Stimulated activated naive CD8-positive, alpha-beta T cell treated with anti-CD3 and anti-CD28 coated beads, Interleukin-15, Interleukin-2, amounts not matched to agents 100 ng/mL and 50 ng/mL, for 24 hours (primary cell): ENCODE measurements around the gene AKR1C2.
"Not testable (repeated sequence)": the region's sequence is repeated elsewhere in the genome, so short reads cannot be mapped to it uniquely, and the experiment has no call there.

Source experiments
- H3K27ac Mint-ChIP-seq: one replicate; pipeline ENCODE4 v1.8.0; 2021; ENCODE audit warnings: mild to moderate bottlenecking, mixed read lengths
- H3K27me3 Mint-ChIP-seq: one replicate; pipeline ENCODE4 v1.8.0; 2021; ENCODE audit warnings: mixed read lengths
- H3K36me3 Mint-ChIP-seq: one replicate; pipeline ENCODE4 v1.8.0; 2021; ENCODE audit warnings: low read depth, mixed read lengths
- H3K4me1 Mint-ChIP-seq: one replicate; pipeline ENCODE4 v1.8.0; 2021; ENCODE audit warnings: low read depth, mixed read lengths
- H3K4me3 Mint-ChIP-seq: one replicate; pipeline ENCODE4 v1.8.0; 2021; ENCODE audit warnings: mild to moderate bottlenecking, mixed read lengths
- H3K9me3 Mint-ChIP-seq: one replicate; pipeline ENCODE4 v1.8.0; 2021; ENCODE audit warnings: mixed read lengths

Gene AKR1C2

GRCh38 chr10:4984223-4984622 is 19.4 kb downstream of the AKR1C2 start:
- Mint-ChIP-seq H3K27ac (no peak overlapping the region), H3K36me3 (no peaks in the 10 kb centered on the region), H3K27me3 (peaks cover 7% of the 10 kb centered on the region), H3K4me3 (no peak overlapping the region), H3K4me1 (no peaks in the 10 kb centered on the region), H3K9me3 (no peaks in the 10 kb centered on the region)

- no peaks in the 10 kb centered on the region for H3K9me3 Mint-ChIP-seq
- peaks cover 7% of the 10 kb centered on the region for H3K27me3 Mint-ChIP-seq
- H3K27ac Mint-ChIP-seq: no peak overlapping the region
- no peak overlapping the region for H3K4me3 Mint-ChIP-seq
- no peaks in the 10 kb centered on the region for H3K4me1 Mint-ChIP-seq
- no peaks in the 10 kb centered on the region for H3K36me3 Mint-ChIP-seq
Observed at GRCh38 chr10:4983615-4984216, 19.9 kb downstream of the AKR1C2 start.

DNA sequence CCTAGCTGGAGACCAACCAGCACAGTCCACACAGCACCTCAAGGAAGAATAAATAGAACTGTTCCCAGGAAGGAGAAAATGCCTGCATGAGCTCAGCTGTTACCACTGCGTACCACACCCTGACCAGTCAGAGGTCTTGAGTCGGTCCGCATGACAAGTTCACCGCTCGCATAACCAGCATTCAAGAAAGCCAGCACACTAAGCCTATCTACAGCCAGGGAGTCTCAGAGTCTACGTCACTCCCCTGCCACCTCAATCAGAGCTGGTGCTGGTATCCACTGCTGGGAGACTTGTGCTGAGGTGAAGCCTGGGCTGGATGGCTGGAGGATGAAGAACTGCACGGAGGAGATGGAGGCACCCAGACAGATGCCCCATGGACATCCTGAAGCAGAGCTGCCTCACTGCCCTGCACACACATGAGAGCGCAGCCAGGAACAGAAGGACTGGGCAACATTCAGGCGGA is 20.9 kb downstream of the AKR1C2 start:
- H3K36me3 Mint-ChIP-seq: no peaks in the 10 kb centered on the region
- H3K4me1 Mint-ChIP-seq: no peaks in the 10 kb centered on the region
- H3K27me3 Mint-ChIP-seq: peaks cover 7% of the 10 kb centered on the region
- no peak overlapping the region for H3K27ac Mint-ChIP-seq
- no peak overlapping the region for H3K4me3 Mint-ChIP-seq
- H3K9me3 Mint-ChIP-seq: no peaks in the 10 kb centered on the region

DNA sequence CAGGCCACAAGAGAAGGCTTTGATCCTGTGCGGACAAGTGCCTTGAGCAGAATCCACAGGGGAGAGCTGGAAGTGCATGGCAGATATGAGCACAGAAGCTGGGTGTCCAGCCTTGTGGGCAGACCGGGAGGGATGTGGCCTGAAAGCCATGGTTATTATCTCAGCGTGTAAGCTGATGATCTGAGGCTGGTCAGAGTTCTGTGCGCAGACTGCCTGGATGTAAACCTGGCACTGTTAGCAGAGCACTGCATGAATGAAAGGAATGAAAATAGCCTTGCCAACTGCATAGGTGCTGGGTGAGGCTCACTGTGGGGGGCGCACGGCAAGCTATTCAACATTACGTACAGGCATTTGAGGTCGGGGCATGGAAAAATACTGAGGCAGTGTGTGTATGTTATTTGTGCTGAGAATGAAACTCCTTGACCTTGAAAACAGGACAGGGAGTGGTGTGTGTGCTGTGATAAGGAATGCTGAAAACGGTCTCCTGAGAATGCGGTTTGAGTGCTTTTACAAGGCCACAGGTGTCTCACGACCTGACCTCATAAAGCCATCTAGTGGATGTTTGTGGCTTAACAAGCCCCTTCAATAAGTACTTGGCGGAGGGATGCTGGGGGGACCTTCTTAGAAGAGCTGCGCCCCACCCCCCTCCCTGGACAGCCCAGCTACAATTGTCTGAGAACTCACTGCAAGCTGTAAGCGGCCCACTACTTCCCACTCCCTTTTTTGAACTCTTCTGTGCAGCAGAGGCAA is 21.8 kb downstream of the AKR1C2 start:
- Mint-ChIP-seq H3K4me1 (no peaks in the 10 kb centered on the region), H3K36me3 (no peaks in the 10 kb centered on the region), H3K27ac (no peak overlapping the region), H3K9me3 (no peaks in the 10 kb centered on the region), H3K4me3 (no peak overlapping the region), H3K27me3 (peaks cover 7% of the 10 kb centered on the region)

- H3K27ac Mint-ChIP-seq: no peak overlapping the region
Observed at GRCh38 chr10:4980793-4981192, 22.9 kb downstream of the AKR1C2 start.

GRCh38 chr10:4978870-4979269 is 24.8 kb downstream of the AKR1C2 start:
- no peaks in the 10 kb centered on the region for H3K9me3 Mint-ChIP-seq
- peaks cover 7% of the 10 kb centered on the region for H3K27me3 Mint-ChIP-seq
- H3K36me3 Mint-ChIP-seq: no peaks in the 10 kb centered on the region
- no peak overlapping the region for H3K27ac Mint-ChIP-seq
- no peaks in the 10 kb centered on the region for H3K4me1 Mint-ChIP-seq
- H3K4me3 Mint-ChIP-seq: no peak overlapping the region

More at GRCh38 chr10:4980793-4981192, 22.9 kb downstream of the AKR1C2 start:
- Mint-ChIP-seq H3K27me3 (peaks cover 7% of the 10 kb centered on the region), H3K36me3 (no peaks in the 10 kb centered on the region), H3K9me3 (no peaks in the 10 kb centered on the region), H3K4me3 (no peak overlapping the region), H3K4me1 (no peaks in the 10 kb centered on the region)

- no peak overlapping the region for H3K27ac Mint-ChIP-seq
- no peak overlapping the region for H3K4me3 Mint-ChIP-seq
- no peaks in the 10 kb centered on the region for H3K9me3 Mint-ChIP-seq
- peaks cover 6% of the 10 kb centered on the region for H3K27me3 Mint-ChIP-seq
- no peaks in the 10 kb centered on the region for H3K4me1 Mint-ChIP-seq
- H3K36me3 Mint-ChIP-seq: no peaks in the 10 kb centered on the region
Observed at GRCh38 chr10:4977025-4977424, 26.6 kb downstream of the AKR1C2 start.

DNA sequence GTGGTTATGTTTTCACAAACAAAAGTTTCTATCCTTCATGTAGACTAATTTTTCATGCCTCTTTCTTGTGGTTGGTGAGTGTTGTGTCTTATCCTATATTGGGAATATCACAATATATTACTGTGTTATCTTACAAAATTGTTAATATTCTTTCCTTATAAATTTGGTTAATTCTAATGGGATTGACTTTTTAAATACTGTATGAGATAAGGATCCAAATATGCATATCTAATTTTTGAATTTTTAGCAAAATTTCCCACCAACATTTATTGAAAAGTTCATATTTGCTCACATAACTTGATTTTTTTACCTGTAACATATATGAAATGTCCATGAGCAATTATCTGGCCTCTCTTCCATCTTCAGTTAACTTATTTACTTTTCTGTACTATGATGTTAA is 29.3 kb downstream of the AKR1C2 start:
- not testable (repeated sequence) for H3K27me3 Mint-ChIP-seq, H3K9me3 Mint-ChIP-seq, H3K36me3 Mint-ChIP-seq, H3K4me1 Mint-ChIP-seq, H3K4me3 Mint-ChIP-seq, H3K27ac Mint-ChIP-seq

GRCh38 chr10:4973294-4973693 is 30.4 kb downstream of the AKR1C2 start:
- not testable (repeated sequence) for H3K27ac Mint-ChIP-seq, H3K4me1 Mint-ChIP-seq, H3K36me3 Mint-ChIP-seq, H3K4me3 Mint-ChIP-seq, H3K27me3 Mint-ChIP-seq, H3K9me3 Mint-ChIP-seq

GRCh38 chr10:4972369-4973142 is 31.1 kb downstream of the AKR1C2 start:
- not testable (repeated sequence) for H3K9me3 Mint-ChIP-seq, H3K27me3 Mint-ChIP-seq, H3K27ac Mint-ChIP-seq, H3K4me1 Mint-ChIP-seq, H3K4me3 Mint-ChIP-seq, H3K36me3 Mint-ChIP-seq

DNA sequence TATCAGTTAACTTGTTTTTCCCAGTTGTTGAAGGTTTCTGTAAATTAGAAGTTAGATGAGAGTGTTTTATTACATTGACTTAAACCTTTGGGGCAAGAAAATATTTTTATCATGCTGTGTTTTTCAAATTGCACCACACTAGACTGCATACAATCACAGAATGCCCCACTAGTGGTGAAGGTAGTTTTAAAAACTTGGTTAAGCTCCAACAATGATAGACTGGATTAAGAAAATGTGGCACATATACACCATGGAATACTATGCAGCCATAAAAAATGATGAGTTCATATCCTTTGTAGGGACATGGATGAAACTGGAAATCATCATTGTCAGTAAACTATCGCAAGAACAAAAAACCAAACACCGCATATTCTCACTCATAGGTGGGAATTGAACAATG is 33.3 kb downstream of the AKR1C2 start:
- not testable (repeated sequence) for H3K27ac Mint-ChIP-seq, H3K36me3 Mint-ChIP-seq, H3K9me3 Mint-ChIP-seq, H3K27me3 Mint-ChIP-seq, H3K4me1 Mint-ChIP-seq, H3K4me3 Mint-ChIP-seq

DNA sequence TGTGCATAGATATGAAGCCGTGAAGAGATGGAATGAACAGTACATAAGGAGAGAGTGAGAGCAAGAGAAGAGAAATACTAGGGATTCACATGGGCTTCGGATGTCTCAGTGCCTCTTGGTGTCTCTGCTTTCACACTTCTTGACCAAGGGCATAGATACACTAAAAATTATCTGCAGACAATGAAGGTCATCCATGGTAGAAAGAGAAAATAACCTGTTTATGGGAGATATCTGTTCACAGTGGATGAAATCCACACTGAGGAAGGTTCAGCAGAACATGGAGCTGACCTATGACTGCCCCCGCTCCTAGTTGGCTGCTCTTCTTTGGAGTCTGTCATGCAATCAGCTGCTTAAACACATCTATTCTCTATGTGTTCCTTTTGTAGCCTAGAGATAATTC is 34.4 kb downstream of the AKR1C2 start:
- not testable (repeated sequence) for H3K27me3 Mint-ChIP-seq, H3K36me3 Mint-ChIP-seq, H3K9me3 Mint-ChIP-seq, H3K4me1 Mint-ChIP-seq, H3K4me3 Mint-ChIP-seq, H3K27ac Mint-ChIP-seq

DNA sequence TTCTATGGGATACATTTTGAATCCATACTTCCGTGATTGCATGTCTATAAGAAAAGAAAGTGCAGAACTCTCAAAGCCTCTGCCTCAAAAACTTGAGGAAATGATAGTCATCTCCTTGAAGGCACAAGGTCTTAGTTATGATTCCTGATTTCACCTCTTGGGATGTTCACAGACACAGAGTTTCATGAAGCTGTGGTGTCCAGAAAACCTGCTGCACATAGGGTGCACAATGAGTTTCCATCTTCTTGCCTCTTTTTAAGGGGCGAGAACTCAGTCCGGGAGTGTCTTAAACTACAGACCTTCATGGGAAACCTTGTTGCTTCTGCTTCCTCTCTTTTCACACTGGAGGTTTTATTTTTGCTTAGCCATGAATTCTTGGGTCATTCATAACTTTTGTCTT is 36.5 kb downstream of the AKR1C2 start:
- not testable (repeated sequence) for H3K36me3 Mint-ChIP-seq, H3K4me3 Mint-ChIP-seq, H3K27me3 Mint-ChIP-seq, H3K9me3 Mint-ChIP-seq, H3K4me1 Mint-ChIP-seq, H3K27ac Mint-ChIP-seq

GRCh38 chr10:4965763-4966162 is 37.9 kb downstream of the AKR1C2 start:
- H3K4me1 Mint-ChIP-seq, H3K36me3 Mint-ChIP-seq, H3K27ac Mint-ChIP-seq, H3K27me3 Mint-ChIP-seq, H3K4me3 Mint-ChIP-seq, H3K9me3 Mint-ChIP-seq: not testable (repeated sequence)

DNA sequence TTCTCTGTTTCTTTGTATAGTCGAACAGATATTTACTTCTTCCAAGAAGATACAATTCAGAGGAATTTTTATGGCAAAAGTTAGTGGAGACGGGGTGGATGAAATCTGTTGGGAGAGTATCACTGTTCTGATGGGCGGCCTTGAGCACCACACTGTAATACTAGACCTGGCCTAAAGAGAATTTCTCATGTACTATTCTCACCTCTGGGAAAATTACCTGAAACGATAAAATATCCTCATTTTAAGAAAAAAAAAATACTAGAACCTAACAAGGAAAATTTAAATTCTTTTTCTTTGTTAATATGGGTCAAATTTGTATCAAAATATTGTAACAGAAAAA is 39.9 kb downstream of the AKR1C2 start:
- H3K36me3 Mint-ChIP-seq, H3K4me3 Mint-ChIP-seq, H3K4me1 Mint-ChIP-seq, H3K27me3 Mint-ChIP-seq, H3K27ac Mint-ChIP-seq, H3K9me3 Mint-ChIP-seq: not testable (repeated sequence)
